ENCODE measurements around the gene TRIM46.

Gene TRIM46

DNA sequence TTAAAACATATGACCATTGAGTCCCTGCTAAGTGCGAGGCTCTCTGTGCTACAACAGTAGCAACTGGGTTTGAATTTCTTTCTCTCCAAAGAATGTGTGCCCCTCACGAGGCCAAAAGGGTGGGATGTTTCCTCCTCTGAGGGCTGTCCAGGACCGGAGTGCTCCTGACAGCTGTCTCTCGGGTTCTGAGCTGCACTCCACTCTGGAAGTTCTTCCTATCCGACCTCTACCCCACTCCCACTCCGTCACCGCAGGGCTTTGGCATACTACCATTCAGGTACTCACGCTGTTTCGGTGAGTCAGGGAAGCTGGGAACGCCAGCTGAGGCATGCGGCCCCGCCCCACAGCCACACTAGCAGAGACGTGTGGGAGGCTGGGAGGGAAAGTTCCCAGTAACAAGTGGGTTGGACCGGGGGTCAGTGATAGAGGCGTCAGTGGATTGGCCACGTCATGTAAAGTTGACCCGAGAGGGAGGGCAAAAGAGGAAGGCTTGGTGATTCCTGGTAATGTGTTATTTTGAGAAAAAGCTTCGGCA is 38.7 kb upstream of the TRIM46 start:
- peak; percentile 79 for ATAC-seq (ENCODE audit: low read depth)

DNA sequence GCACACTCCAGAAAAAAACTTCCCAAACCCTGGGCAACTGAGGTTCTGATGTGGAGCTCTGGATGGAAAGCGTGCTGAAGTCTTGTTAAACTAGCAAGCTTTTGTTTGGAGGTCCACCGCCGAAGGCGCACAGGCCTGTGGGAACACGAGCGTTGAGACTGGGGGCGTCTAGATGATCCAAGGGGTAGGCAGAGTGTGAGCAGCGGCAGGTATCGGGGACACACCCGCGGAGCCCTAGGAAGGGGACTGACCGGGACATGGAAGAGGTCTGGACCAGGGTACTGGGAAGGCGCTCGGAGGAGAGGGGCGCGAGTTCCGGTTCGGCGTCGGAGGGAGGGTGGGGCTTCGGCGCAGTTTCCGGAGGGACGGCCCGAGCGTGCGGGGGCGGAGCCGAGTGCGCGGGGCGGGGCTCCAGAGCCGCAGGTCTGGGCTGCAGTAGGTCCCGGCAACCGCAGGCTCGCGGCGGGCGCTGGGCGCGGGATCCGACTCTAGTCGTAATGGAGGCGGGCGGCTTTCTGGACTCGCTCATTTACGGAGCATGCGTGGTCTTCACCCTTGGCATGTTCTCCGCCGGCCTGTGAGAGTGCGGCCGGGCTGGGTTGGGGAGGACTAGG is 38.1 kb upstream of the TRIM46 start, which contains the start of gene SLC50A1:
SLC50A1 (plus strand) TSS at position 438 of the 614 bp plus-strand sequence; CDS start at position 498, 60 bp downstream.
- peak within 1 kb of the TSS; percentile 41 for H3K4me3 ChIP-seq (ENCODE audit: severe bottlenecking)
- peaks cover 19% of the 10 kb centered on the region for H3K4me1 ChIP-seq (ENCODE audit: insufficient read depth, poor library complexity, severe bottlenecking)
- peak within 1 kb of the TSS; percentile 91 for H3K27ac ChIP-seq (ENCODE audit: poor library complexity, severe bottlenecking)
- no peaks in the 10 kb centered on the region for H3K27me3 ChIP-seq (ENCODE audit: insufficient read depth, poor library complexity, severe bottlenecking)
- TF ChIP-seq, protein P1, sequence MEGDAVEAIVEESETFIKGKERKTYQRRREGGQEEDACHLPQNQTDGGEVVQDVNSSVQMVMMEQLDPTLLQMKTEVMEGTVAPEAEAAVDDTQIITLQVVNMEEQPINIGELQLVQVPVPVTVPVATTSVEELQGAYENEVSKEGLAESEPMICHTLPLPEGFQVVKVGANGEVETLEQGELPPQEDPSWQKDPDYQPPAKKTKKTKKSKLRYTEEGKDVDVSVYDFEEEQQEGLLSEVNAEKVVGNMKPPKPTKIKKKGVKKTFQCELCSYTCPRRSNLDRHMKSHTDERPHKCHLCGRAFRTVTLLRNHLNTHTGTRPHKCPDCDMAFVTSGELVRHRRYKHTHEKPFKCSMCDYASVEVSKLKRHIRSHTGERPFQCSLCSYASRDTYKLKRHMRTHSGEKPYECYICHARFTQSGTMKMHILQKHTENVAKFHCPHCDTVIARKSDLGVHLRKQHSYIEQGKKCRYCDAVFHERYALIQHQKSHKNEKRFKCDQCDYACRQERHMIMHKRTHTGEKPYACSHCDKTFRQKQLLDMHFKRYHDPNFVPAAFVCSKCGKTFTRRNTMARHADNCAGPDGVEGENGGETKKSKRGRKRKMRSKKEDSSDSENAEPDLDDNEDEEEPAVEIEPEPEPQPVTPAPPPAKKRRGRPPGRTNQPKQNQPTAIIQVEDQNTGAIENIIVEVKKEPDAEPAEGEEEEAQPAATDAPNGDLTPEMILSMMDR (IDR thresholded peaks at IDR 0.05; ENCODE audit: poor library complexity, severe bottlenecking): no peak
- H3K36me3 ChIP-seq (ENCODE audit: low read depth): peaks cover 53% of the 10 kb centered on the region
- peak; percentile 73 for ATAC-seq (ENCODE audit: low read depth)
- no peaks in the 10 kb centered on the region for H3K9me3 ChIP-seq (ENCODE audit: severe bottlenecking)
- peak; percentile 94 for DNase-seq (ENCODE audit: low spot score)

More for the DNA sequence above, 38.7 kb upstream of the TRIM46 start:
- TF ChIP-seq, protein P1 (IDR thresholded peaks at IDR 0.05; ENCODE audit: poor library complexity, severe bottlenecking): no peak
- peak; percentile 99 for DNase-seq (ENCODE audit: low spot score)
- Histone ChIP-seq H3K36me3 (ENCODE audit: low read depth) (peaks cover 55% of the 10 kb centered on the region), H3K4me1 (ENCODE audit: insufficient read depth, poor library complexity, severe bottlenecking) (peaks cover 19% of the 10 kb centered on the region), H3K9me3 (ENCODE audit: severe bottlenecking) (no peaks in the 10 kb centered on the region), H3K4me3 (ENCODE audit: severe bottlenecking) (peak overlapping the region; percentile 41), H3K27ac (ENCODE audit: poor library complexity, severe bottlenecking) (peak overlapping the region; percentile 91), H3K27me3 (ENCODE audit: insufficient read depth, poor library complexity, severe bottlenecking) (no peaks in the 10 kb centered on the region)

DNA sequence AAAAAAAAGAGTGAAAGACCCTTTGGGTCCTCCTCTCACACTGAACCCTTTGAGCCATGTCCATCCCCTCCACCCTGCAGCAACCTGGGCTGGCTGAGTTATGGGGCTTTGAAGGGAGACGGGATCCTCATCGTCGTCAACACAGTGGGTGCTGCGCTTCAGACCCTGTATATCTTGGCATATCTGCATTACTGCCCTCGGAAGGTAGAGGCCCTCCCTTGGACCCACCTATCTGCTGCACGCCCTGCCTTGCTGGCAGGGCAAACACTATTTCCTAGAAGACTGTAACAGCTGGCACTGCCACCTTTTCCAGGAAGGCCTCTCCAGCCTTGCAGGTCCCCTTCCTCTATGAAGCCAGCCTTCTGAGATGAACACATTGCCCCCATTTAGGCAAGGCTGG is 36.9 kb upstream of the TRIM46 start:
- Histone ChIP-seq H3K4me1 (ENCODE audit: insufficient read depth, poor library complexity, severe bottlenecking) (peaks cover 7% of the 10 kb centered on the region), H3K27ac (ENCODE audit: poor library complexity, severe bottlenecking) (peak overlapping the region; percentile 91), H3K4me3 (ENCODE audit: severe bottlenecking) (peak overlapping the region; percentile 41), H3K9me3 (ENCODE audit: severe bottlenecking) (no peaks in the 10 kb centered on the region), H3K27me3 (ENCODE audit: insufficient read depth, poor library complexity, severe bottlenecking) (no peaks in the 10 kb centered on the region), H3K36me3 (ENCODE audit: low read depth) (peaks cover 41% of the 10 kb centered on the region)
- TF ChIP-seq, protein P1 (IDR thresholded peaks at IDR 0.05; ENCODE audit: poor library complexity, severe bottlenecking): no peak
- ATAC-seq (ENCODE audit: low read depth) (no peak), DNase-seq (ENCODE audit: low spot score) (no peak)

DNA sequence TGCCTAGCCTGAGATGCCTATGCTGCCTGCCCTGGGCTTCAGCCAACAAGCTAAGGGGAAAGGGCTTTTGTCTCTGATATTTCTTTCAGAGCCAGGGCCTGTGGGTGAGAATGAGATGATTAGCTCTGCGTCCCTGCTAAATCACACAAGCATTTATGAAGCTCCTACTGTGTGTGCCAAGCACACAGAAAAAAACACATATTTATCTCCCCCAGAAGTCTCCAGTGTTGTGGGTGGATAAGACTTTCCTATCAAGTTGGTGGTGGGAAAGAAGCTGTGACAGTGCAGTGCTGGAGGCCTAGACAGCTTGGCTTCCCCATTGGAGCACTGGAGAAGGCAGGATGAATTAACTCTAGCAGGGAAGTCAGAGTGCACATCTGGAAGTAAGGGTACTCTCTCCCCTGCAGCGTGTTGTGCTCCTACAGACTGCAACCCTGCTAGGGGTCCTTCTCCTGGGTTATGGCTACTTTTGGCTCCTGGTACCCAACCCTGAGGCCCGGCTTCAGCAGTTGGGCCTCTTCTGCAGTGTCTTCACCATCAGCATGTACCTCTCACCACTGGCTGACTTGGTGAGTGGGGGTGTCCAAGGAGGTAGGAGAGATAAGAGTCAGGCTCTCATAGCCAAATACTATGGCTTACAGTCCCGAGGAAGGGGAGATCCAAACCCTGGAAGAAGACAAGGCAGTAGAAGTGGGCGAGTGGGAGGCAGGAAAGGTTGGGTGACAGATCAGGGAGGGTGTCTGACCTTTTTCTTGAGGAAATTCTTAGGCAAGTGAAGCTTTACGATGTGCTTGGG is 36.3 kb upstream of the TRIM46 start:
- Histone ChIP-seq H3K9me3 (ENCODE audit: severe bottlenecking) (no peaks in the 10 kb centered on the region), H3K27me3 (ENCODE audit: insufficient read depth, poor library complexity, severe bottlenecking) (no peaks in the 10 kb centered on the region), H3K4me3 (ENCODE audit: severe bottlenecking) (no peak overlapping the region), H3K27ac (ENCODE audit: poor library complexity, severe bottlenecking) (peak overlapping the region; percentile 91), H3K36me3 (ENCODE audit: low read depth) (peaks cover 36% of the 10 kb centered on the region), H3K4me1 (ENCODE audit: insufficient read depth, poor library complexity, severe bottlenecking) (peaks cover 6% of the 10 kb centered on the region)
- ATAC-seq (ENCODE audit: low read depth) (no peak), DNase-seq (ENCODE audit: low spot score) (no peak)
- TF ChIP-seq, protein P1 (IDR thresholded peaks at IDR 0.05; ENCODE audit: poor library complexity, severe bottlenecking): no peak
